Fibroblast of lung (primary cell): ENCODE data around the gene CORO7. TPM values are rescaled to one million over a fixed set of nuclear protein-coding genes. Genes with fewer than 3 reads are reported as not detected.

Experiments
- DNase-seq, 2 donors: peaks; one replicate each; pipeline versions ENCODE4 v3.0.0 to v3.0.0-alpha.2; 2010; ENCODE audit warnings: low read depth in 2 of 2
- H2AFZ ChIP-seq: 2 replicates; pipeline ENCODE4 v1.5.1; 2012; ENCODE audit warnings: low read length, control low read depth, inconsistent platforms
- H3K27ac ChIP-seq: 2 replicates; pipeline ENCODE4 v1.5.1; 2011; ENCODE audit warnings: low read length, control low read depth; ENCODE audit not compliant: insufficient read depth
- H3K27me3 ChIP-seq: 2 replicates; pipeline ENCODE4 v1.5.1; 2011; ENCODE audit warnings: mild to moderate bottlenecking, low read length; ENCODE audit not compliant: control insufficient read depth, insufficient read depth
- H3K36me3 ChIP-seq: 2 replicates; pipeline ENCODE4 v1.5.1; 2011; ENCODE audit warnings: low read length; ENCODE audit not compliant: control insufficient read depth, insufficient read depth
- H3K4me1 ChIP-seq: 2 replicates; pipeline ENCODE4 v1.5.1; 2011; ENCODE audit warnings: low read length; ENCODE audit not compliant: control insufficient read depth, insufficient read depth; ENCODE audit errors: extremely low read depth
- H3K4me2 ChIP-seq: 2 replicates; pipeline ENCODE4 v1.5.1; 2011; ENCODE audit warnings: low read length, control low read depth; ENCODE audit not compliant: insufficient read depth; ENCODE audit errors: extremely low read depth
- H3K4me3 ChIP-seq, 4 experiments: fragments of 200-600 bp in 1 of 4; sonication (generic) in 1 of 4; replicated peaks in 1 of 4; 2 replicates each; pipeline ENCODE4 v1.5.1; 2011 to 2016; ENCODE audit warnings: low read length in 4 of 4, low read depth in 3 of 4, mild to moderate bottlenecking in 3 of 4, control low read depth in 2 of 4, inconsistent platforms in 1 of 4, mixed read lengths in 1 of 4; ENCODE audit not compliant: insufficient read depth in 1 of 4; ENCODE audit errors: control extremely low read depth in 1 of 4
- H3K79me2 ChIP-seq: 2 replicates; pipeline ENCODE4 v1.5.1; 2012; ENCODE audit warnings: mild to moderate bottlenecking, low read length, inconsistent platforms; ENCODE audit not compliant: control insufficient read depth, insufficient read depth
- H3K9ac ChIP-seq: 2 replicates; pipeline ENCODE4 v1.5.1; 2011; ENCODE audit warnings: mild to moderate bottlenecking, low read length, control low read depth; ENCODE audit not compliant: insufficient read depth
- H3K9me3 ChIP-seq: 2 replicates; pipeline ENCODE4 v1.5.1; 2012; ENCODE audit warnings: low read depth, low read length; ENCODE audit not compliant: control insufficient read depth, insufficient read depth
- H4K20me1 ChIP-seq: 2 replicates; pipeline ENCODE4 v1.5.1; 2011; ENCODE audit warnings: low read length; ENCODE audit not compliant: control insufficient read depth, insufficient read depth; ENCODE audit errors: extremely low read depth
- CTCF ChIP-seq, 2 donors: IDR thresholded peaks in 1 of 2; conservative IDR thresholded peaks in 1 of 2; 1 replicate in 1 of 2; 2 replicates in 1 of 2; pipeline ENCODE4 v1.5.1; 2011 to 2012; ENCODE audit warnings: low read length in 2 of 2, control low read depth in 1 of 2, inconsistent platforms in 1 of 2, low read depth in 1 of 2, mild to moderate bottlenecking in 1 of 2
- EZH2 ChIP-seq: IDR thresholded peaks from 2 replicates; pipeline ENCODE4 v1.5.1; 2012; ENCODE audit warnings: low read length, control low read depth, mild to moderate bottlenecking; ENCODE audit errors: missing control alignments
- polyA plus RNA-seq, 2 donors: library from polyadenylated mRNA; depleted of rRNA in 1 of 2; stranded (reverse) in 1 of 2; unstranded in 1 of 2; fragments of >200 nt; gene quantifications; 2 replicates each; pipeline ENCODE4 v1.2.1, GENCODE V29; 2011 to 2012; ENCODE audit warnings: missing spikeins in 1 of 2
- total RNA-seq: library from RNA; depleted of rRNA; stranded (reverse); fragments of >200 nt; gene quantifications from 2 replicates; pipeline ENCODE4 v1.2.1, GENCODE V29; 2014

CORO7 gene
- total and polyA plus RNA-seq, 2 donors (not counting 1 experiment from before 2014, with no cell fraction given) = 6.1 to 11.1 TPM

GRCh38 chr16:4442371-4442770 is 26.0 kb upstream of the CORO7 start:
- Histone ChIP-seq H3K27me3 (no peaks in the 10 kb centered on the region), H3K27ac (no peak overlapping the region), H3K4me3 (no peak overlapping the region), H3K79me2 (no peaks in the 10 kb centered on the region), H3K9ac (no peak overlapping the region), H2AFZ (no peak overlapping the region), H3K9me3 (no peaks in the 10 kb centered on the region), H3K4me1 (no peaks in the 10 kb centered on the region), H3K36me3 (peaks cover 31% of the 10 kb centered on the region), H3K4me2 (no peak overlapping the region), H4K20me1 (no peaks in the 10 kb centered on the region)
- no peak for TF ChIP-seq EZH2
- no peak for TF ChIP-seq CTCF (conservative IDR thresholded peaks at IDR 0.05 in 1 of 2, IDR thresholded peaks at IDR 0.05 in 1 of 2; ENCODE audit: low read depth in 1 of 2, low read length in 2 of 2)
- DNase-seq = no peak

DNA sequence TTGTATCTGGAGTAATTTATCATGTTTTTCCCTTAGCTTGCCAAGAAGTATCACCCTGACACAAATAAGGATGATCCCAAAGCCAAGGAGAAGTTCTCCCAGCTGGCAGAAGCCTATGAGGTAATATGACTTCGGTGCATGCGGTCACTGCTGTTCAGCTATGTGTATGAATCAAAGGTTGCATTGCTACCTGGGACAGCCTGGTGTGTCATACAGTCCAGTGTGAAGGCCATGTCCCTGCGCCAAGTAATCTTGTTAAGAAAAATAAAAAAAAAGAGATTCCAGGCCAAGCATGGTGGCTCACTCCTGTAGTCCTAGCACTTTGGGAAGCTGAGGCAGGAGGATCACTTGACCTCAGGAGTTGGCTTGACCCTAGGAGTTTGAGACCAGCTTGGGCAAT is 21.0 kb upstream of the CORO7 start:
- H3K27me3 ChIP-seq = no peaks in the 10 kb centered on the region
- no peak overlapping the region for H3K27ac ChIP-seq
- no peak for DNase-seq
- H2AFZ ChIP-seq = no peak overlapping the region
- no peak overlapping the region for H3K4me2 ChIP-seq
- H3K36me3 ChIP-seq = peaks cover 15% of the 10 kb centered on the region
- H3K9ac ChIP-seq = no peak overlapping the region
- TF ChIP-seq CTCF (conservative IDR thresholded peaks at IDR 0.05 in 1 of 2, IDR thresholded peaks at IDR 0.05 in 1 of 2; ENCODE audit: low read depth in 1 of 2, low read length in 2 of 2) (no peak), EZH2 (no peak)
- peaks cover 3% of the 10 kb centered on the region for H3K4me1 ChIP-seq
- no peaks in the 10 kb centered on the region for H3K9me3 ChIP-seq
- no peaks in the 10 kb centered on the region for H3K79me2 ChIP-seq
- no peaks in the 10 kb centered on the region for H4K20me1 ChIP-seq
- no peak overlapping the region for H3K4me3 ChIP-seq

DNA sequence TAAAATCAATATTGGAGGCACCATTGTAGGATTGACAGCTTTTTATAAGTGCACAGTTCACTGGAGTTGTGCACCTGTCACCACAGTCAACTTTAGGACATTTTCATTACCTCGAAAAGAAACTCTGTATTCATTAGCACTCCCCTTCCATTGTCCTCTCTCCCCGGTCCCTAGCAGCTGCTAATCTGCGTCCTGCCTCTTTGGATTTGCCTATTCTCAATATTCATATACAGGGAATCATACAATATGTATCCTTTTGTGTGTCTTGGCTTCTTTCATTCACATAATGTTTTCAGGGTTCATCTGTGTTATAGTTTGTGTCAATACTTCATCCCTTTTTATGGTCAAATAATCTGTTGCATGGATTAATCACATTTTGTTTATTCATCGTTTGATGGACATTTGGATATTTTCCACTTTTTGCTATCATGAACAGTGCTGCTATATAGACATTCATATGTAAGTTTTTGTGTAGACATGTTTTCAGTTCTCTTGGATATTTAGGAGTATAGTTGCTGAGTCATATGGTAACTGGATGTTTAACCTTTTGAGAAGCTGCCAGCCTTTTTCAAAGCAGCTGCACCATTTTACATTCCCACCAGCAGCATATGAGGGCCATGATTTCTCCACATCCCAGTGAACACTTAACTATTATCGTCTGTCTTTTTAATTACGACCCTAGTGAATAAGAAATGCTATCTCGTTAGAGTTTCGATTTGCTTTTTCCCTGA is 19.1 kb upstream of the CORO7 start:
- Histone ChIP-seq H3K36me3 (peaks cover 6% of the 10 kb centered on the region), H4K20me1 (no peaks in the 10 kb centered on the region), H3K79me2 (peaks cover 2% of the 10 kb centered on the region), H3K27ac (no peak overlapping the region), H3K4me3 (no peak overlapping the region), H3K9me3 (no peaks in the 10 kb centered on the region), H3K27me3 (no peaks in the 10 kb centered on the region), H3K9ac (no peak overlapping the region), H3K4me2 (no peak overlapping the region), H2AFZ (no peak overlapping the region), H3K4me1 (peaks cover 3% of the 10 kb centered on the region)
- peak; percentile 16 to 79 for DNase-seq
- TF ChIP-seq EZH2 = no peak
- TF ChIP-seq CTCF (conservative IDR thresholded peaks at IDR 0.05 in 1 of 2, IDR thresholded peaks at IDR 0.05 in 1 of 2; ENCODE audit: low read depth in 1 of 2, low read length in 2 of 2) = no peak
